ENCODE data around the gene STARD6.
"Not testable (repeated sequence)": the region's sequence is repeated elsewhere in the genome, so short reads cannot be mapped to it uniquely, and the experiment has no call there.

The STARD6 gene

DNA sequence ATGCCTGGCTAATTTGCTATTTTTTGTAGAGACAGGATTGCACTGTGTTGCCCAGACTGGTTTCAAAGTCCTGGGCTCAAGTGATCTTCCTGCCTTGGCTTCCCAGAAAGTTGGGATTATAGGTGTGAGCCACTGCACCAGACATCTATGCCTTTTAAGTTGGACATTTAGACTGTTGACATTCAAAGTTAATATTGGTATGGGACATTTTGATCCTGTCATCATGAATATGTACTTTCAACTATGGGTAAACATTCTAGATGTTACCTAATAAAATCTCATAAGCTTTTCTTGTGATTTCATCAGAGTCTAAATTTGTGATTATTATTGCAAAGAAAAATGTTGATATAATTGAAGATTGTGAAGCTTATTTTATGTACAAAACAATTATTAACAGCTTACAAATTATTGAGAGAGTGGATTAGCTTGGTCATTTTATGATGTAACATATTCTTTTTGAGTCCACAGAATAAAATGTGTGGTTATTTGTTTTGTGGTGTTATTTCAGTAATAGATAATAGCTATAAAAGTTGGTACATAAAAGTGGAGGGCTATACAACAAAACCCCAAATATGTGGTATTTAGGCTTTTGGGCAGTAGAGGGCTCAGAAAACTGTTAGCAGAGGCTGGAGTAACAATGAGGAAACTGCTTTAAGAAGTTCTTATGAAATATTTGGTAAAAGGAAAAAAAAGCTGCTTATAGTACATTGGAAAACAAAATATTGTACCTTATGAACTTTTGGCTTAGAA, 41.4 kb downstream of the STARD6 start:
- FAIRE-seq, result no peak
- no peak for DNase-seq (ENCODE audit: insufficient read length, low spot score)

DNA sequence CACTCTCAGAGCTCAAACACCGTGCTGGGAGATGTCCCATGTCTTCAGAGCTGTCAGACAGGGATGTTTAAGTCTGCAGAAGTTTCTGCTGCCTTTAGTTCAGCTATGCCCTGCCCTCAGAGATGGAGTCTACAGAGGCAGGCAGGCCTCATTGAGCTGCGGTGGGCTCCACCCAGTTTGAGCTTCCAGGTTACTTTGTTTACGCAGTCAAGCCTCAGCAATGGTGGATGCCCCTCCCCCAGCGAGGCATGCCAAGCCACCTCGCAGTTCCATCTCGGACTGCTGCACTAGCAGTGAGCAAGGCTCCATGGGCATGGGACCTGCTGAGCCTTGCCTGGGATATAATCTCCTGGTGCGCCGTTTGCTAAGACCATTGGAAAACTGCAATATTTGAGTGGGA, 48.1 kb downstream of the STARD6 start:
- not testable (repeated sequence) for DNase-seq (ENCODE audit: insufficient read length, low spot score); FAIRE-seq

More for the DNA sequence above, 41.4 kb downstream of the STARD6 start:
- no peak for TF ChIP-seq POLR2A (IDR thresholded peaks at IDR 0.05; ENCODE audit: low read depth, low read length)

DNA sequence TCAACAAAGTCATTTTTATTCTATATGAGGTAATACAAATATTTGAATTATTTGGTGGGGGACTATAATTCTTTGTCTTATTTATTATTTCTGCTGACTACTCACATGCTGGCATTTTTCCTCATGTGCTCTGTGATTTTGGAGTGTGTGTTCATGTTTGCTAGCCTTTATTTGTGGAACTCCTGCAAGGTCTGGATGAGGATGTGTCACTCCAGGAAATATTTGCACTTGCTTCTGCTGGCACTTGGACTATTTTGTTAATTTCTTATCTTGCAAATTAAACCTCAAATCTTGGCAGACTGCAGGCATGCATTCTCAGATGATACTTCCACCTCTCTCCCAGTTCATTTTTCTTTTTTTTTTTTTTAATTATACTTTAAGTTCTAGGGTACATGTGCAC, 54.2 kb downstream of the STARD6 start:
- no peak for FAIRE-seq
- DNase-seq (ENCODE audit: insufficient read length, low spot score), result no peak
- TF ChIP-seq POLR2A (IDR thresholded peaks at IDR 0.05; ENCODE audit: low read depth, low read length), result no peak

DNA sequence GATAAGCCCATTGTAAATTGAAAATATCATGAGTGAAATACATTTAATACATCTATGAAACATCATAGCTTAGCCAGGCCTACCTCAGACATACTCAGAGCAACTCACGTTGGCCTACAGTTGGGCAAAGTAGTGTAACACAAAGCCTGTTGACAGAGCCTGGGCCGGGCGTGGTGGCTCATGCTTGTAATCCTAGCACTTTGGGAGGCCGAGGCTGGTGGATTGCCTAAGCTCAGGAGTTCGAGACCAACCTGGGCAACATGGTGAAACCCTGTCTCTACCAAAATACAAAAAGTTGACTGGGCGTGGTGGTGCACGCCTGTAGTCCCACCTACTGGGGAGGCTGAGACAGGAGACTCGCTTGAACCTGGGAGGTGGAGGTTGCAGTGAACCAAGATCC, 58.7 kb downstream of the STARD6 start:
- FAIRE-seq; DNase-seq (ENCODE audit: insufficient read length, low spot score): not testable (repeated sequence)

DNA sequence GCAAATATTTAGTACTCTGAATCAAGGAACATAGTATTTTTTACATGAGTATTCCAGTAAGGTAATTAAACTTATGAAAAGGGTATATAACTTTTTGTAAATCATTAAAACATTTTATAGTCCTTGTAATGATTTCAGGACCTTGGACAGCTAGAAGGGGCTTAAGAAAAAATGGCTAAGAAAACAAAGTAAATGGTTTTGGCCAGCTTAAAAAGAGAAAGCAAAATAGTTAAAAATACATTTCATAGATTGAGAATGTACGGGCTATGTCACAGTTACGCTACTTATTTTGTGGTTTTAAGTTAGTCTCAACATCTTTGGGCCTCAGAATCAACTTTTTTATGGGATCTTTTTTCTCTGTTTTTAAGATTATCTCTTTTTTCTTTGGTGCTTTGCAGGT, 61.6 kb downstream of the STARD6 start:
- FAIRE-seq, result no peak
- no peak for DNase-seq (ENCODE audit: insufficient read length, low spot score)

DNA sequence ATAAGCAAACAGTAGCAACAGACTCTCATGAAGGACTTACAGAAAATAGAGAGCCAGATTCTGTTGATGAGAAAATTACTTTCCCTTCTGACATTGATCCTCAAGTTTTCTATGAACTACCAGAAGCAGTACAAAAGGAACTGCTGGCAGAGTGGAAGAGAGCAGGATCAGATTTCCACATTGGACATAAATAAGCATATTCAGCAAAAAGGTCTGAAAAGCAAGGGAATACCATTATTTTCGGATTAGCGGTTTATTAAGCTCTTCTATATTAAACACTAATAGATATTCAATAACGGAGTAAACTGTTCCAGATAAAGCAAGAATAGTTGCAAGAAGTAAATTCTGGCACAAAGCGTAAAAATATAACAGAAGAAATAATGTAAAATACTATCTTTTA, 63.4 kb downstream of the STARD6 start:
- no peak for FAIRE-seq
- TF ChIP-seq POLR2A (IDR thresholded peaks at IDR 0.05; ENCODE audit: low read depth, low read length), result no peak
- no peak for DNase-seq (ENCODE audit: insufficient read length, low spot score)

More for the DNA sequence above, 61.6 kb downstream of the STARD6 start:
- no peak for TF ChIP-seq POLR2A (IDR thresholded peaks at IDR 0.05; ENCODE audit: low read depth, low read length)

DNA sequence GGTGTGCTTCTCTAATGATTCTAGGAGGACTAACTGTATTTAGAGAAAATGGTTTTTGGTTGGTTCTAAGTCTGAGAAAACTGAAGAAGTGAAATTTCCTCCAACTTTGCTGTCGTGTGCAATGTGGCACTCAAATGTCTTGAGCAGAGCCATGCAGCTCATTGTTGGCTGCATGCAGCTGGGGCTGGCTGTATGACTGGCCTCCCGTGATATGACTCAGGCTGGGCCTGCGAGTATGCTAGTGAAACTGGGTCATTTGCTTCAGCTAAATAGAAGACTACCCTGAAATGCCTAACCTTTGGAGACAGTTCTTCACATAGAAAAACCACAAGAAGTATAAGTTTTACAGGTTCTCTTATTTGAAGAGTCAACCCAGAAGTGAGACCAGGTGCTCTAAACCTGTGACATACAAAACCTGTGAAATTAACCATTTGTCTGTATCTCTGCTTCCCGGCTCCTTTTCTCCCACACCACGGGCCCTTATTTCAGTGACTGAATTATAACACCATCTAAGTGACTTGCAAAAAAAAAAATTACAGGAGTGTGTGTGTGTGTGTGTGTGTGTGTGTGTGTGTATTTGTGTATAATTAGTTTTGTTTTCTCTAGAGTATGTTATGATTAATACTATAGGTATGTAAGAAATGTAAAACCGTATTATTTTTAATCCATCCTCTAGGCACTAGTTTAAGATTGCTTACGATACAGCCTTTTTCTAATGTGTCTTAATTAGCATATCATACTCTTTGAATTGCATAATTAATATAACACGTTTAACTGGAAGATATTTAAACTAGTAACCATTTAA, 72.5 kb downstream of the STARD6 start:
- FAIRE-seq, result peak; percentile 93
- DNase-seq (ENCODE audit: insufficient read length, low spot score), result peak; percentile 16
- no peak for TF ChIP-seq POLR2A (IDR thresholded peaks at IDR 0.05; ENCODE audit: low read depth, low read length)

DNA sequence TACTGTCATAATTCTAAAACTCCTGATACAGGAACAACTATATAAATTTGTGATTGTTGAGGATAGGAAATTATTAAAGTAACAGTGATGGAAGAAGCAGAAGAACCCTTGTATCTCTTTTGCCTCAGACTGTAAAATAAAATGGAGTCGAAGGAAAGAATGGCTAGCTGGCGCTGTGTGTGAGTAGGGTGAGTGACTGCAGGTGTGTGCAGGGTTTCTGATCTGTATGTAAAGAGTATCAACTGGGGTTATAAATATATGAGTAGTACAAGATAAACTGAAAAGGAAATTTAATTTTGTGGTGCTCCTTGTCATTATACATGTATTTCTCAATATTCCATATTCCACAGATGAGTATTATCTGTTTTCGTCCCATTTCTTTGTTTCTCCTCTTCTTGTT, 73.1 kb downstream of the STARD6 start:
- TF ChIP-seq POLR2A (IDR thresholded peaks at IDR 0.05; ENCODE audit: low read depth, low read length), result no peak
- FAIRE-seq, result no peak
- DNase-seq (ENCODE audit: insufficient read length, low spot score), result no peak

DNA sequence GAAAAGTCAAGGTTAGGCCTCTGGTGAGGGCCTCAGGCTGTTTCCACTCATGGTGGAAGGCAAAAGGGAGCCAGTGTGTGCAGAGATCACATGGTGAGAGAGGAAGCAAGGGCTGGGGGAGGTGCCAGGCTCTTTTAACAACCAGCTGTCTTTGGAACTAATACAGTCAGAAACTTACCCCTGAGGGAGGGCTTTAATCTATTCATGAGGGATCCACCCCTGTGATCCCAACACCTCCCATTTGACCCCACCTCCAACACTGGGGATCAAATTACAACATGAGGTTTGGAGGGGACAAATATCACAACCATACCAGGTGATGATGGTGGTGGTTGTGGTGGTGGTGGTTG, 77.5 kb downstream of the STARD6 start:
- DNase-seq (ENCODE audit: insufficient read length, low spot score) (no peak), FAIRE-seq (no peak)
- TF ChIP-seq POLR2A (IDR thresholded peaks at IDR 0.05; ENCODE audit: low read depth, low read length), result no peak

DNA sequence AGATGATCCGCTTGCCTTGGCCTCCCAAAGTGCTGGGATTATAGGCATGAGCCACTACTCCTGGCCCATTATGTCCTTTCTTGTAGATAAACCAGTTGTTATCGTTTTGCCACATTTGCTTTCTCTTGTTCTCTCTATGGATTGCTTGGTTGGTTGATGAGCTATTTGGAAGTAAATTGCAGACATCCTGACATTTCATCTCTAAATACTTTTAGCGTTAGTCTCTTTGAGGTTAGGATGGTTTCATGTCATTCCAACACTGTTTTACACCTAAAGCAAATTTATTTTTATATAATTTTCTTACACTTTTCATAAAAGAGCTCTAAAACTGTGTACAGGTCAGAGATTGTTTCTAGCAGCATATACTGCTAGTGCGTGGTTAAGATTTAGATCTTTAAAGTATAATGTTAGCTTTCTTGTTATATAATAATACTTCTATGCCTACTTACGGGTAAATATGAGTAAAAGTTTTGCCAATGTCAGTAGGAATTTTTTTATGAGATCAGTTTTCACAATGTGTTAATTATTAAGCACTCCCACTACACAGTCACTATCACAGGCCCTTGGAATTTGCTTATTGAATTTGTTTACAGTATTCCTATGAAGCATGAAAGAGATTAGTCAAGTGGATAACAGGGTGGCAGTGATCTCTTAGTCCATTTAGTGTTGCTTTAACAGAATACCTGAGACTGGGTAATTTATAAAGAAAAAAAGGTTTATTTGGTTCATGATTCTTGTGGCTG, 78.0 kb downstream of the STARD6 start:
- TF ChIP-seq POLR2A (IDR thresholded peaks at IDR 0.05; ENCODE audit: low read depth, low read length), result no peak
- no peak for DNase-seq (ENCODE audit: insufficient read length, low spot score)
- no peak for FAIRE-seq

DNA sequence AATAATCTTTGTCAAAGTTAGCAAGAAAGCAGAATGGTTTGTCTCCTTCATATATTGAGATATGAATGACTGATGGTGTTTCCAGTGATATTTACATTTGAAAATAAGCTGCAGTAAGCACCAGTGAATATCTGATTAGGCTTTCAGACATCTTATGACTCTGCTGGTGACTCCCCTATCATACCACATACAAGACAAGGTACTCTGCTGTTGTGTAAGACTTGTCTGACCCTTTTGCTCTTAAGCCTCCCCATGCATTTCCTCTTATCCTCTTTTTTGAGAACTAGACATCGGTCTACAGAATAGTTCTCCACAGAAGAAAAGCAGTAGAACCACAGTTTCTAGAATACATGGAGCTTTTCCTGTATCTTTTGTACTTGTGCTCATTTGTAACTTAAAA, 79.0 kb downstream of the STARD6 start:
- no peak for TF ChIP-seq POLR2A (IDR thresholded peaks at IDR 0.05; ENCODE audit: low read depth, low read length)
- DNase-seq (ENCODE audit: insufficient read length, low spot score) (no peak), FAIRE-seq (no peak)

DNA sequence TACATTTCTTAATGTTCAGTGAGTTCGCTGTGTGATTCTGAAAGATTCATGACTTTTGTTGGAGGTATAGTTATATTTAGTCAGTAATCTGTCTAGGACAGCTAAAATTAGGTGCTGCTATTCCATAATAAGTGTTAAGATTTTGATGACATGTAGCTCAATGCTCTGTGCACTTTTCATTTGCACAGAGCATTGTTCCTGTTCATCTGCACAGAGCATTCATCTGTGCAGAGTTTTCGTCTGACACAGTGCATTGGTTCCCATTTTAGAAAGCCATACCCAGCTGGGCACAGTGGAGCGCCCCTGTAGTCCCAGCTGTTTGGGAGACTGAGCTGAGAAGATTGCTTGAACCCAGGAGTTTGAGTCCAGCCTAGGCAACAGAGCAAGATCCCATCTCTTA, 79.8 kb downstream of the STARD6 start:
- DNase-seq (ENCODE audit: insufficient read length, low spot score) (no peak), FAIRE-seq (no peak)
- TF ChIP-seq POLR2A (IDR thresholded peaks at IDR 0.05; ENCODE audit: low read depth, low read length), result no peak
